Stomach (tissue), 4 donors: ENCODE measurements around the gene MEP1B.

Experiments
- EP300 ChIP-seq: sonication (generic); formaldehyde crosslinking; IDR thresholded peaks from one replicate; pipeline ENCODE4 v1.6.1; 2017; ENCODE audit warnings: antibody characterized with exemption
- POLR2A ChIP-seq, 4 donors: fragments of 450-650 bp; IDR thresholded peaks; one replicate each; pipeline ENCODE4 v1.6.1; 2016; ENCODE audit warnings: antibody characterized with exemption in 4 of 4, control low read depth in 2 of 4, mild to moderate bottlenecking in 1 of 4, moderate library complexity in 1 of 4
- TF ChIP-seq, protein P1 (sequence below), 7 experiments: fragments of 450-650 bp in 4 of 7; fragments of 200-600 bp in 3 of 7; sonication (generic) in 3 of 7; IDR thresholded peaks; one replicate each; pipeline ENCODE4 v1.5.1; 2016 to 2019; ENCODE audit warnings: antibody characterized with exemption in 7 of 7, control low read depth in 2 of 7, mild to moderate bottlenecking in 1 of 7

DNA sequence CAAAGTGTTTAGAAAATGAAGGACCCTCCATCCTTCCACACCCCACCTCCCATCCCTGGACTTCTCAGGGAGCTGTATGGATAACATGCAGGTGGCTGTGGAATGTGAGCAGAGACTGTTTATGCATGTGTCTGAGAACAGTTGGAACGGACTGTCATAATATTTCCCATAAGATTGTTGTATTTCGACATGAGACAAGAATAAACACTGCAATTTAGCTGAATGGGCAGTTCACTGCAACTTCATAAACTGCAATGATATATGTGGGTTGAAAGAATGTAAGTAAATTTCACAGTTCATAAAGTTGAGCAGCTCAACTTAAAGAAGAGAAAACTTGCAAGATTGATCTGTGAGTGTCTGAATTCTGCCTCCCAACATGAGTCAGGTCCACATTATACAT is 74.6 kb downstream of the MEP1B start:
- TF ChIP-seq, protein P1, sequence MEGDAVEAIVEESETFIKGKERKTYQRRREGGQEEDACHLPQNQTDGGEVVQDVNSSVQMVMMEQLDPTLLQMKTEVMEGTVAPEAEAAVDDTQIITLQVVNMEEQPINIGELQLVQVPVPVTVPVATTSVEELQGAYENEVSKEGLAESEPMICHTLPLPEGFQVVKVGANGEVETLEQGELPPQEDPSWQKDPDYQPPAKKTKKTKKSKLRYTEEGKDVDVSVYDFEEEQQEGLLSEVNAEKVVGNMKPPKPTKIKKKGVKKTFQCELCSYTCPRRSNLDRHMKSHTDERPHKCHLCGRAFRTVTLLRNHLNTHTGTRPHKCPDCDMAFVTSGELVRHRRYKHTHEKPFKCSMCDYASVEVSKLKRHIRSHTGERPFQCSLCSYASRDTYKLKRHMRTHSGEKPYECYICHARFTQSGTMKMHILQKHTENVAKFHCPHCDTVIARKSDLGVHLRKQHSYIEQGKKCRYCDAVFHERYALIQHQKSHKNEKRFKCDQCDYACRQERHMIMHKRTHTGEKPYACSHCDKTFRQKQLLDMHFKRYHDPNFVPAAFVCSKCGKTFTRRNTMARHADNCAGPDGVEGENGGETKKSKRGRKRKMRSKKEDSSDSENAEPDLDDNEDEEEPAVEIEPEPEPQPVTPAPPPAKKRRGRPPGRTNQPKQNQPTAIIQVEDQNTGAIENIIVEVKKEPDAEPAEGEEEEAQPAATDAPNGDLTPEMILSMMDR (IDR thresholded peaks at IDR 0.05): no peak
- TF ChIP-seq POLR2A (IDR thresholded peaks at IDR 0.05) (no peak), EP300 (no peak)
